ENCODE results near the gene GYG2.
"Not testable (repeated sequence)": the region's sequence is repeated elsewhere in the genome, so short reads cannot be mapped to it uniquely, and the experiment has no call there.

GYG2 gene

GRCh38 chrX:2828344-2828958 lies at the start of gene GYG2:
GYG2 (plus strand) TSS chrX:2828930; CDS start chrX:2830189, 1,259 bp downstream.
- no peak for FAIRE-seq

- FAIRE-seq: not testable (repeated sequence)
Measured at GRCh38 chrX:2780472-2781225, 48.1 kb upstream of the GYG2 start.

GRCh38 chrX:2781226-2781571 lies 47.5 kb upstream of the GYG2 start:
- FAIRE-seq: no peak

GRCh38 chrX:2781698-2782097 lies 47.0 kb upstream of the GYG2 start:
- no peak for FAIRE-seq

GRCh38 chrX:2782171-2782570 lies 46.6 kb upstream of the GYG2 start:
- no peak for FAIRE-seq

GRCh38 chrX:2782778-2783177 lies 46.0 kb upstream of the GYG2 start:
- FAIRE-seq: no peak

- no peak for FAIRE-seq
Measured at GRCh38 chrX:2784026-2784425, 44.7 kb upstream of the GYG2 start.

- FAIRE-seq: no peak
Measured at GRCh38 chrX:2785538-2785937, 43.2 kb upstream of the GYG2 start.

- FAIRE-seq: no peak
Measured at GRCh38 chrX:2788980-2789379, 39.8 kb upstream of the GYG2 start.

GRCh38 chrX:2789569-2789968 lies 39.2 kb upstream of the GYG2 start:
- FAIRE-seq: no peak

- FAIRE-seq: no peak
Measured at GRCh38 chrX:2793752-2794151, 35.0 kb upstream of the GYG2 start.

GRCh38 chrX:2794336-2794735 lies 34.4 kb upstream of the GYG2 start:
- no peak for FAIRE-seq

- FAIRE-seq: not testable (repeated sequence)
Measured at GRCh38 chrX:2796808-2797207, 31.9 kb upstream of the GYG2 start.

GRCh38 chrX:2799369-2799768 lies 29.4 kb upstream of the GYG2 start:
- no peak for FAIRE-seq

GRCh38 chrX:2799980-2800379 lies 28.8 kb upstream of the GYG2 start:
- FAIRE-seq: not testable (repeated sequence)

GRCh38 chrX:2801223-2801622 lies 27.5 kb upstream of the GYG2 start:
- no peak for FAIRE-seq

GRCh38 chrX:2802376-2803090 lies 26.2 kb upstream of the GYG2 start:
- FAIRE-seq: not testable (repeated sequence)

- not testable (repeated sequence) for FAIRE-seq
Measured at GRCh38 chrX:2803486-2803885, 25.2 kb upstream of the GYG2 start.

- not testable (repeated sequence) for FAIRE-seq
Measured at GRCh38 chrX:2804106-2804843, 24.5 kb upstream of the GYG2 start.

- FAIRE-seq: not testable (repeated sequence)
Measured at GRCh38 chrX:2804858-2805257, 23.9 kb upstream of the GYG2 start.

GRCh38 chrX:2811271-2811670 lies 17.5 kb upstream of the GYG2 start:
- FAIRE-seq: no peak

- FAIRE-seq: peak; percentile 31
Measured at GRCh38 chrX:2812161-2812907, 16.4 kb upstream of the GYG2 start.

Measured in endometrium (tissue), 2 donors.